B cell (primary cell): ENCODE results near the gene EPHB1. TPM values are rescaled to one million over a fixed set of nuclear protein-coding genes. Genes with fewer than 3 reads are reported as not detected.

Experiments used
- ATAC-seq: fragments of 200-7000 bp; cut with Tn5 transposase; one replicate; pipeline ENCODE4 v1.10.0; 2021; ENCODE audit warnings: low read depth, mild to moderate bottlenecking, moderate number of reproducible peaks, moderate library complexity
- CTCF ChIA-PET: fragments of 350-600 bp; sonication (Branson Sonifier 250); formaldehyde crosslinking; loops from one replicate; lab custom pipeline; 2021; ENCODE audit warnings: antibody characterized with exemption, inconsistent platforms; lab: Charles Lee
- POLR2A ChIA-PET: fragments of 350-600 bp; sonication (Branson Sonifier 250); formaldehyde crosslinking; loops from one replicate; lab custom pipeline; 2021; ENCODE audit warnings: antibody characterized with exemption; lab: Charles Lee
- DNase-seq: peaks from one replicate; pipeline ENCODE4 v3.0.0; 2013
- H2AFZ ChIP-seq: 2 replicates; pipeline ENCODE4 v1.6.1; 2012; ENCODE audit warnings: mild to moderate bottlenecking, low read depth, low read length; ENCODE audit not compliant: insufficient read depth, poor library complexity, severe bottlenecking
- H3K27ac ChIP-seq, 2 donors: 1 replicate in 1 of 2; 2 replicates in 1 of 2; pipeline ENCODE4 v1.5.1; 2012 to 2013; ENCODE audit warnings: low read length in 2 of 2, mild to moderate bottlenecking in 2 of 2, moderate library complexity in 1 of 2
- H3K27me3 ChIP-seq, 4 experiments: fragments of 200-600 bp in 1 of 4; sonication (generic) in 1 of 4; replicated peaks in 1 of 4; 1 replicate in 2 of 4; 2 replicates in 2 of 4; pipeline versions ENCODE4 v1.6.1 to v1.7.0; 2013 to 2016; ENCODE audit warnings: low read length in 3 of 4, mild to moderate bottlenecking in 2 of 4, mixed read lengths in 1 of 4, moderate library complexity in 1 of 4; ENCODE audit not compliant: insufficient read depth in 4 of 4, control insufficient read depth in 3 of 4; ENCODE audit errors: control extremely low read depth in 1 of 4
- H3K36me3 ChIP-seq, 2 experiments: replicated peaks in 1 of 2; 1 replicate in 1 of 2; 2 replicates in 1 of 2; pipeline versions ENCODE4 v1.6.1 to v1.7.1; 2013; ENCODE audit warnings: low read length in 1 of 2; ENCODE audit not compliant: insufficient read depth in 2 of 2, control insufficient read depth in 1 of 2; ENCODE audit errors: control extremely low read depth in 1 of 2, extremely low read depth in 1 of 2
- H3K4me1 ChIP-seq, 2 donors: fragments of 200-600 bp in 1 of 2; sonication (generic) in 1 of 2; 1 replicate in 1 of 2; 2 replicates in 1 of 2; pipeline versions ENCODE4 v1.5.1 to v1.6.1; 2013 to 2017; ENCODE audit warnings: low read length in 2 of 2; ENCODE audit not compliant: control insufficient read depth in 2 of 2, insufficient read depth in 2 of 2
- H3K4me2 ChIP-seq: replicated peaks from 2 replicates; pipeline ENCODE3; 2012; ENCODE audit warnings: mild to moderate bottlenecking, low read depth, low read length; ENCODE audit not compliant: poor library complexity, severe bottlenecking
- H3K4me3 ChIP-seq, 5 experiments: fragments of 200-600 bp in 1 of 5; sonication (generic) in 1 of 5; 1 replicate in 3 of 5; 2 replicates in 2 of 5; pipeline versions ENCODE4 v1.5.1 to v1.7.0; 2011 to 2016; ENCODE audit warnings: low read length in 4 of 5, mild to moderate bottlenecking in 4 of 5, low read depth in 2 of 5, control low read depth in 1 of 5, moderate library complexity in 1 of 5; ENCODE audit not compliant: insufficient read depth in 1 of 5; ENCODE audit errors: control extremely low read depth in 1 of 5, extremely low read depth in 1 of 5
- H3K79me2 ChIP-seq: fragments of 200-600 bp; sonication (generic); one replicate; pipeline ENCODE4 v1.6.0; 2016; ENCODE audit warnings: low read length; ENCODE audit not compliant: control insufficient read depth, insufficient read depth
- H3K9ac ChIP-seq: fragments of 200-600 bp; sonication (generic); 2 replicates; pipeline ENCODE4 v1.6.1; 2017; ENCODE audit warnings: mild to moderate bottlenecking, low read length, moderate library complexity
- H3K9me3 ChIP-seq, 3 donors: one replicate each; pipeline versions ENCODE4 v1.6.1 to v1.7.1; 2013; ENCODE audit warnings: low read length in 2 of 3; ENCODE audit not compliant: control insufficient read depth in 2 of 3, insufficient read depth in 1 of 3; ENCODE audit errors: control extremely low read depth in 1 of 3
- H4K20me1 ChIP-seq: 2 replicates; pipeline ENCODE4 v1.6.0; 2012; ENCODE audit warnings: mild to moderate bottlenecking, low read length; ENCODE audit not compliant: insufficient read depth, control insufficient read depth, poor library complexity, severe bottlenecking
- H3K27ac Mint-ChIP-seq: one replicate; pipeline ENCODE4 v1.8.0; 2021; ENCODE audit warnings: mixed read lengths
- H3K27me3 Mint-ChIP-seq: one replicate; pipeline ENCODE4 v1.8.0; 2021; ENCODE audit warnings: mixed read lengths
- H3K4me1 Mint-ChIP-seq: one replicate; pipeline ENCODE4 v1.8.0; 2021; ENCODE audit warnings: mixed read lengths
- H3K4me3 Mint-ChIP-seq: one replicate; pipeline ENCODE4 v1.8.0; 2021; ENCODE audit warnings: mixed read lengths
- H3K9me3 Mint-ChIP-seq: one replicate; pipeline ENCODE4 v1.8.0; 2022; ENCODE audit warnings: mixed read lengths; ENCODE audit not compliant: insufficient read depth
- CTCF ChIP-seq: fragments of 200-600 bp; IDR thresholded peaks from one replicate; pipeline ENCODE4 v1.8.0; 2022; ENCODE audit warnings: antibody characterized with exemption, mild to moderate bottlenecking
- EZH2 ChIP-seq: IDR thresholded peaks from 2 replicates; pipeline ENCODE4 v1.6.1; 2012; ENCODE audit warnings: borderline replicate concordance, low read depth, mild to moderate bottlenecking, moderate library complexity, low read length; ENCODE audit not compliant: insufficient read depth, poor library complexity, severe bottlenecking
- WGBS: methylation state at CpG from one replicate; pipeline ENCODE4 v1.1.5; 2013; ENCODE audit warnings: missing lambda C conversion rate; ENCODE audit not compliant: insufficient coverage; 5-methylcytosine and 5-hydroxymethylcytosine counted together
- intact Hi-C: fragments of 100-400 bp; cut with micrococcal nuclease; formaldehyde crosslinking; loops from one replicate; pipeline ENCODE4 v1.10.0; 2022
- polyA plus RNA-seq: library from polyadenylated mRNA; depleted of rRNA; stranded (reverse); fragments of >200 nt; gene quantifications from 2 replicates; pipeline ENCODE4 v1.2.3, GENCODE V29; 2012
- total RNA-seq, 2 donors: library from RNA; stranded (reverse); fragments of 120-200 nt in 1 of 2; gene quantifications; 1 replicate in 1 of 2; 2 replicates in 1 of 2; pipeline versions ENCODE4 v1.2.3 to v1.2.4, GENCODE V29; 2013 to 2022

Gene EPHB1
- total and polyA plus RNA-seq, 2 donors (not counting 1 experiment from before 2014, with no cell fraction given) = 0.01 TPM; not detected in 1

GRCh38 chr3:135154186-135154585, 359.1 kb downstream of the EPHB1 start:
- H3K4me3 Mint-ChIP-seq = no peak overlapping the region
- Histone ChIP-seq H3K27me3 (no peaks in the 10 kb centered on the region), H3K4me2 (no peak overlapping the region), H3K4me3 (no peak overlapping the region), H3K36me3 (no peaks in the 10 kb centered on the region), H3K4me1 (no peaks in the 10 kb centered on the region), H4K20me1 (no peaks in the 10 kb centered on the region), H3K9ac (no peak overlapping the region), H3K9me3 (no peaks in the 10 kb centered on the region), H3K27ac (no peak overlapping the region), H2AFZ (no peak overlapping the region), H3K79me2 (no peaks in the 10 kb centered on the region)
- 100% methylated on average over 2 of the region's 2 CpGs for WGBS
- ATAC-seq (no peak), DNase-seq (no peak)
- no peak for TF ChIP-seq CTCF
- TF ChIP-seq EZH2 = no peak
- no peaks in the 10 kb centered on the region for H3K9me3 Mint-ChIP-seq
- no peak overlapping the region for H3K27ac Mint-ChIP-seq
- H3K27me3 Mint-ChIP-seq = no peaks in the 10 kb centered on the region
- POLR2A ChIA-PET = no interaction called here
- intact Hi-C loops = no loop called here
- CTCF ChIA-PET = no interaction called here
- no peaks in the 10 kb centered on the region for H3K4me1 Mint-ChIP-seq

GRCh38 chr3:135155228-135155627, 360.2 kb downstream of the EPHB1 start:
- H3K9me3 ChIP-seq = no peaks in the 10 kb centered on the region
- Mint-ChIP-seq H3K9me3 (no peaks in the 10 kb centered on the region), H3K27me3 (no peaks in the 10 kb centered on the region), H3K4me1 (no peaks in the 10 kb centered on the region), H3K4me3 (no peak overlapping the region), H3K27ac (no peak overlapping the region)
- H3K9ac ChIP-seq = no peak overlapping the region
- TF ChIP-seq CTCF (no peak), EZH2 (no peak)
- ChIA-PET CTCF (no interaction called here), POLR2A (no interaction called here)
- WGBS = 89% methylated on average over 2 of the region's 4 CpGs
- no peaks in the 10 kb centered on the region for H4K20me1 ChIP-seq
- DNase-seq (no peak), ATAC-seq (no peak)
- intact Hi-C loops = no loop called here
- no peaks in the 10 kb centered on the region for H3K36me3 ChIP-seq
- no peaks in the 10 kb centered on the region for H3K27me3 ChIP-seq
- H3K4me2 ChIP-seq = no peak overlapping the region
- no peak overlapping the region for H3K4me3 ChIP-seq
- no peak overlapping the region for H2AFZ ChIP-seq
- no peaks in the 10 kb centered on the region for H3K79me2 ChIP-seq
- H3K4me1 ChIP-seq = no peaks in the 10 kb centered on the region
- no peak overlapping the region for H3K27ac ChIP-seq
